Upper lobe of left lung (tissue), 4 donors: ENCODE measurements around the gene STK35.

Experiments used
- CTCF ChIP-seq, 6 experiments: fragments of 450-650 bp in 4 of 6; fragments of 200-600 bp in 2 of 6; sonication (generic) in 2 of 6; IDR thresholded peaks; one replicate each; pipeline ENCODE4 v1.5.1; 2016 to 2019; ENCODE audit warnings: antibody characterized with exemption in 6 of 6
- EP300 ChIP-seq, 4 donors: sonication (generic); formaldehyde crosslinking; IDR thresholded peaks; one replicate each; pipeline ENCODE4 v1.5.1; 2017; ENCODE audit warnings: antibody characterized with exemption in 4 of 4, control low read depth in 2 of 4
- POLR2A ChIP-seq, 4 donors: fragments of 450-650 bp; IDR thresholded peaks; one replicate each; pipeline ENCODE4 v1.5.1; 2016 to 2017; ENCODE audit warnings: antibody characterized with exemption in 4 of 4, mild to moderate bottlenecking in 2 of 4
- POLR2AphosphoS5 ChIP-seq, 2 donors: sonication (generic); formaldehyde crosslinking; IDR thresholded peaks; one replicate each; pipeline ENCODE4 v1.5.1; 2017; ENCODE audit warnings: antibody characterized with exemption in 2 of 2

GRCh38 chr20:2125474-2126112 lies 24.0 kb downstream of the STK35 start:
- TF ChIP-seq CTCF (IDR thresholded peaks at IDR 0.05) (no peak), POLR2A (IDR thresholded peaks at IDR 0.05) (no peak), POLR2AphosphoS5 (IDR thresholded peaks at IDR 0.05) (no peak), EP300 (IDR thresholded peaks at IDR 0.05) (no peak)
